Activated CD8-positive, alpha-beta T cell treated with anti-CD3 and anti-CD28 coated beads for 36 hours (primary cell): Measurements from ENCODE around the gene CCDC51. TPM values are rescaled to one million over a fixed set of nuclear protein-coding genes. Genes with fewer than 3 reads are reported as not detected.
A peak's percentile ranks its signal among the peaks of the same experiment; 100 is the strongest.
"Not testable (repeated sequence)": the region's sequence is repeated elsewhere in the genome, so short reads cannot be mapped to it uniquely, and the experiment has no call there.

Source experiments
- ATAC-seq: fragments of 200-7000 bp; cut with Tn5 transposase; one replicate; pipeline ENCODE4 v1.10.0; 2021; ENCODE audit warnings: mild to moderate bottlenecking, moderate library complexity
- CTCF ChIA-PET: fragments of 350-600 bp; sonication (Branson Sonifier 250); formaldehyde crosslinking; loops from one replicate; lab custom pipeline; 2021; ENCODE audit warnings: antibody characterized with exemption; lab: Charles Lee
- POLR2A ChIA-PET: fragments of 350-600 bp; sonication (Branson Sonifier 250); formaldehyde crosslinking; loops from one replicate; lab custom pipeline; 2021; ENCODE audit warnings: antibody characterized with exemption; lab: Charles Lee
- DNase-seq: peaks from one replicate; pipeline ENCODE4 v3.0.0-alpha.2; 2020
- H3K27ac Mint-ChIP-seq: one replicate; pipeline ENCODE4 v1.8.0; 2021; ENCODE audit warnings: mild to moderate bottlenecking, mixed read lengths
- H3K27me3 Mint-ChIP-seq: one replicate; pipeline ENCODE4 v1.8.0; 2021; ENCODE audit warnings: mixed read lengths
- H3K36me3 Mint-ChIP-seq: one replicate; pipeline ENCODE4 v1.8.0; 2021; ENCODE audit warnings: low read depth, mixed read lengths
- H3K4me1 Mint-ChIP-seq: one replicate; pipeline ENCODE4 v1.8.0; 2021; ENCODE audit warnings: low read depth, mixed read lengths
- H3K4me3 Mint-ChIP-seq: one replicate; pipeline ENCODE4 v1.8.0; 2021; ENCODE audit warnings: mild to moderate bottlenecking, moderate library complexity, mixed read lengths
- H3K9me3 Mint-ChIP-seq: one replicate; pipeline ENCODE4 v1.8.0; 2021; ENCODE audit warnings: mixed read lengths
- intact Hi-C: fragments of 100-400 bp; cut with micrococcal nuclease; formaldehyde crosslinking; loops from one replicate; pipeline ENCODE4 v1.10.0; 2022
- total RNA-seq, 2 experiments: library from RNA; stranded (reverse); gene quantifications; one replicate each; pipeline ENCODE4 v1.2.3, GENCODE V29; 2021
- TF ChIP-seq, protein P1 (sequence below): fragments of 200-600 bp; IDR thresholded peaks from one replicate; pipeline ENCODE4 v1.8.0; 2022; ENCODE audit warnings: antibody characterized with exemption, mild to moderate bottlenecking

The CCDC51 gene
- total RNA-seq, 2 experiments from 2014 or later: 25.3 to 28.3 TPM

DNA sequence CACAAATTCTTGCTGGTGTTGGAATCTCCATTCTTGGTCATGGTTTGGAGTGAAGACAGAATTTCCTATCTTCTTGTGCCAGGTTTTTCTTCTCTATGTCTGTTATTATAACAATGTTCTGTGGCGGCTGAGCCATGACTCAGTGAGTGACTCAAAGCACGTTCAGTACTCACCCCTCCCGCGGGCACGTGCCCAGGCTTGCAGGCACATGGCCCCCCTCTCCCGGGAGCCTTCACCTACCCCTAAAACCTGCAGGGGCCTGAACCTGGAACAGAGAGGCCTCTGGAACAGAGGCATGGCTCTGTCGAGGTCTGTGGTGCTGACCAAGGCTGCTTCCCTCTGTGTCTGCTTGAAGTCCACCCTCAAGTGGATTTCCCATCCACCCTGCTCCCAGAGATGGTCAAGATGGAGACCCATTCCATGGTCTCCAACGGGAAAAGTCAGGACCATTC is 37.6 kb downstream of the CCDC51 start:
- Mint-ChIP-seq H3K36me3 (no peaks in the 10 kb centered on the region), H3K27me3 (peaks cover 1% of the 10 kb centered on the region), H3K9me3 (no peaks in the 10 kb centered on the region), H3K4me3 (no peak overlapping the region), H3K4me1 (no peaks in the 10 kb centered on the region), H3K27ac (no peak overlapping the region)
- CTCF ChIA-PET: interaction anchor here (0.8 to 12.8 kb wide), 9 partner anchors 21 to 284 kb away, joined by 3 to 312 read pairs (median 16); partner anchors contain the start of gene PFKFB4
- POLR2A ChIA-PET: no interaction called here
- ATAC-seq (no peak), DNase-seq (peak; percentile 17)
- intact Hi-C loops: loop anchor here (5.0 kb wide), 2 partner anchors 35 to 145 kb away; no protein-coding TSS in a partner anchor
- TF ChIP-seq, protein P1, sequence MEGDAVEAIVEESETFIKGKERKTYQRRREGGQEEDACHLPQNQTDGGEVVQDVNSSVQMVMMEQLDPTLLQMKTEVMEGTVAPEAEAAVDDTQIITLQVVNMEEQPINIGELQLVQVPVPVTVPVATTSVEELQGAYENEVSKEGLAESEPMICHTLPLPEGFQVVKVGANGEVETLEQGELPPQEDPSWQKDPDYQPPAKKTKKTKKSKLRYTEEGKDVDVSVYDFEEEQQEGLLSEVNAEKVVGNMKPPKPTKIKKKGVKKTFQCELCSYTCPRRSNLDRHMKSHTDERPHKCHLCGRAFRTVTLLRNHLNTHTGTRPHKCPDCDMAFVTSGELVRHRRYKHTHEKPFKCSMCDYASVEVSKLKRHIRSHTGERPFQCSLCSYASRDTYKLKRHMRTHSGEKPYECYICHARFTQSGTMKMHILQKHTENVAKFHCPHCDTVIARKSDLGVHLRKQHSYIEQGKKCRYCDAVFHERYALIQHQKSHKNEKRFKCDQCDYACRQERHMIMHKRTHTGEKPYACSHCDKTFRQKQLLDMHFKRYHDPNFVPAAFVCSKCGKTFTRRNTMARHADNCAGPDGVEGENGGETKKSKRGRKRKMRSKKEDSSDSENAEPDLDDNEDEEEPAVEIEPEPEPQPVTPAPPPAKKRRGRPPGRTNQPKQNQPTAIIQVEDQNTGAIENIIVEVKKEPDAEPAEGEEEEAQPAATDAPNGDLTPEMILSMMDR: no peak

DNA sequence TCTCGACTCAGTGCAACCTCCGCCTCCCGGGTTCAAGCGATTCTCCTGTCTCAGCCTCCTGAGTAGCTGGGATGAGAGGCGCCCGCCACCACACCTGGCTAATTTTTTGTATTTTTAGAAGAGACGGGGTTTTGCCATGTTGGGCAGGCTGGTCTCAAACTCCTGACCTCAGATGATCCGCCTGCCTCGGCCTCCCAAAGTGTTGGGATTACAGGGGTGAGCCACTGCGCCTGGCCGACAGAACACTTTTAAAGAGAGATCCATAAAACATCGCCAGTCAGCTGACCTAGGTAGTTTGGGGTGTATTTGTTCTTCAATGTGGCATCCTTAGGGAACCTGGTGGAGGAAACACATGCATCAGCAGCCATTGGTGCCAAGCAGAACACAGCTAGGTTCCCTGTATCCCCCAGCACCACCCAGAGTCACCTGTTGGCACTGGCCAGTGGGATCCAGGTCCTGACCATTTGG is 38.5 kb downstream of the CCDC51 start:
- H3K4me3 Mint-ChIP-seq, H3K27ac Mint-ChIP-seq, H3K27me3 Mint-ChIP-seq, H3K36me3 Mint-ChIP-seq, H3K4me1 Mint-ChIP-seq, DNase-seq, ATAC-seq, H3K9me3 Mint-ChIP-seq: not testable (repeated sequence)
- ChIA-PET POLR2A (interaction anchor here (0.8 to 1.0 kb wide), 3 partner anchors 31 to 128 kb away, joined by 3 to 4 read pairs (median 3); no protein-coding TSS in a partner anchor), CTCF (interaction anchor here (0.7 to 12.8 kb wide), 60 partner anchors 9 to 363 kb away, joined by 3 to 312 read pairs (median 5); partner anchors contain the start of genes ATRIP, CCDC51, NME6 and PFKFB4)
- intact Hi-C loops: loop anchor here (5.0 kb wide), 2 partner anchors 36 to 146 kb away; no protein-coding TSS in a partner anchor

DNA sequence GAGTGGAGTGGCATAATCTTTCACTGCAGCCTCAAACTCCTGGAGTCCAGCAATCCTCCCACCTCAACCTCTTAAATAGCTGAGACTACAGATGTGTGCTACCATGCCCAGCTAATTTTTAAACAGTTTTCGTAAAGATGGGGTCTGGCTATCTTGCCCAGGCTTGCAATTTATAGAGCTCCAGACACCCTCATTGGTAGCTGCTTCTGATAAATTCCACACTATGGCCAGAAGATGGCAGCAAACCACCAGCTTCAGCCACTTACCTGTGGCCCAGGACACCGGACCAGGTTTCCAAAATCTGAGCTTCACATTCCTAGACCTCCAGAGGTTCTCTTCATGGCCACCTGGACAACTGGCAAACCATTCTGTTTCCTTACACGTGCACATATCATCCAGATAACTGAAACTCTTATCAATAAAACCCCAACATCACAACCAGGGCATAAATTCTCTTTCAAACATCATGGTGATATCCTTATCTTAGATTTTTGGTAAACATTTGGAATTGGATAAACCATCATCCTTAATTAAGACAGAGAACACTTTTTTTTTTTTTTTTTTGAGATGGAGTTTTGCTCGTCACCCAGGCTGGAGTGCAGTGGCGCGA is 39.0 kb downstream of the CCDC51 start:
- ChIA-PET CTCF (interaction anchor here (0.7 to 12.8 kb wide), 78 partner anchors 8 to 364 kb away, joined by 3 to 312 read pairs (median 4); partner anchors contain the start of genes ATRIP, CAMP, CCDC51 and IP6K2), POLR2A (interaction anchor here (0.8 to 1.0 kb wide), 4 partner anchors 31 to 160 kb away, joined by 3 to 4 read pairs (median 3); partner anchors contain the start of gene ZNF589)
- no peaks in the 10 kb centered on the region for H3K36me3 Mint-ChIP-seq
- no peak overlapping the region for H3K4me3 Mint-ChIP-seq
- H3K27ac Mint-ChIP-seq: no peak overlapping the region
- no peaks in the 10 kb centered on the region for H3K9me3 Mint-ChIP-seq
- intact Hi-C loops: loop anchor here (5.0 kb wide), 2 partner anchors 36 to 146 kb away; no protein-coding TSS in a partner anchor
- H3K4me1 Mint-ChIP-seq: no peaks in the 10 kb centered on the region
- DNase-seq: peak; percentile 73
- peaks cover 2% of the 10 kb centered on the region for H3K27me3 Mint-ChIP-seq
- ATAC-seq: peak; percentile 87
- TF ChIP-seq, protein P1: peak; percentile 90

- ATAC-seq (peak; percentile 28), DNase-seq (peak; percentile 15)
- Mint-ChIP-seq H3K4me3 (no peak overlapping the region), H3K9me3 (no peaks in the 10 kb centered on the region), H3K36me3 (no peaks in the 10 kb centered on the region), H3K27me3 (peaks cover 4% of the 10 kb centered on the region), H3K4me1 (no peaks in the 10 kb centered on the region), H3K27ac (no peak overlapping the region)
- intact Hi-C loops: loop anchor here (5.0 to 10.0 kb wide), 3 partner anchors 38 to 148 kb away; no protein-coding TSS in a partner anchor
- TF ChIP-seq, protein P1: no peak
- CTCF ChIA-PET: interaction anchor here (1.4 to 12.8 kb wide), 18 partner anchors 11 to 318 kb away, joined by 3 to 312 read pairs (median 17); partner anchors contain the start of genes CCDC51, IP6K2, PFKFB4 and TMA7
- POLR2A ChIA-PET: interaction anchor here (0.6 kb wide), 1 partner anchor 111 kb away, joined by 4 read pairs; no protein-coding TSS in a partner anchor
Measured at GRCh38 chr3:48399387-48400172, 40.3 kb downstream of the CCDC51 start.
